Ramos (cell line): ENCODE data around the gene ZMIZ2.
"Not testable (repeated sequence)": the region's sequence is repeated elsewhere in the genome, so short reads cannot be mapped to it uniquely, and the experiment has no call there.

Experiments used
- in situ Hi-C: fragments of 300-500 bp; cut with MboI; formaldehyde crosslinking; loops from one replicate; pipeline ENCODE4 v1.14.3; 2022; ENCODE audit warnings: low sequenced_read_pairs; ENCODE audit not compliant: unreplicated experiment

The ZMIZ2 gene

GRCh38 chr7:44796504-44797328 is 48.1 kb downstream of the ZMIZ2 start, which contains the start of gene PPIA:
TSS of gene PPIA (plus strand) at chr7:44796681. CDS start at chr7:44796725, 44 bp downstream.
- in situ Hi-C loops, result no loop called here

GRCh38 chr7:44797329-44798258 is 48.9 kb downstream of the ZMIZ2 start:
- in situ Hi-C loops, result no loop called here

DNA sequence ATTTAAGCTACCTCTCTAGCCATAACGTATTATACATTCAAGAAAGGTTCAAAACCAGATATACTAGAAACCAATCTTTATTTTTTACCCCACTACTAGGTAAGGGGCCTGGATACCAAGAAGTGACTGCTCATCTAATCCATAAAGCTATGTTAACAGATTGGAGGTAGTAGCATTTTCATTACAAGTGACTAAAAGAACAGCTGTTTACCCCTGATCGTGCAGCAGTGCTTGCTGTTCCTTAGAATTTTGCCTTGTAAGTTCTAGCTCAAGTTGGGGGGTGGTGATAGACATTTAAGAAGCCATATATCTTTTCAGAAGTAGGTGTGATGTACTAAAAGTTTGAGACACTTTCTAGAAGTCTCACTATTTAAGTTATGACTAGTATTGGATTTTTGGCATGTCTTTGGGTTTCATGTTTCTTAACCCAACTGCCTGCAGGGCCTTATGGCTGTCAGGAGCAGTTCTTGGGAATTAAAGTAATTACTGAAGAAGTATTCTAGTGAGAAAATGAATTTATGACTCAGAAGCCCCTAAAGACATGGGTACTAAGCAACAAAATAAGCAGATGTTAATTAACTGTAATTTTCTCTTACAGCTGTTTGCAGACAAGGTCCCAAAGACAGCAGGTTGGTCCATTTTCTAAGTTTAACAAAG is 50.1 kb downstream of the ZMIZ2 start:
- in situ Hi-C loops, result no loop called here

- in situ Hi-C loops, result no loop called here
Observed at GRCh38 chr7:44799939-44800338, 51.3 kb downstream of the ZMIZ2 start.

DNA sequence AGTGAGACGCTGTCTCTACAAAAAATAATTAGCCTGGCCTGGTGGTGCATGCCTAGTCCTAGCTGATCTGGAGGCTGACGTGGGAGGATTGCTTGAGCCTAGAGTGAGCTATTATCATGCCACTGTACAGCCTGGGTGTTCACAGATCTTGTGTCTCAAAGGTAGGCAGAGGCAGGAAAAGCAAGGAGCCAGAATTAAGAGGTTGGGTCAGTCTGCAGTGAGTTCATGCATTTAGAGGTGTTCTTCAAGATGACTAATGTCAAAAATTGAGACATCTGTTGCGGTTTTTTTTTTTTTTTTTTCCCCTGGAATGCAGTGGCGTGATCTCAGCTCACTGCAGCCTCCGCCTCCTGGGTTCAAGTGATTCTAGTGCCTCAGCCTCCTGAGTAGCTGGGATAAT is 53.2 kb downstream of the ZMIZ2 start:
- in situ Hi-C loops, result no loop called here

GRCh38 chr7:44802418-44803025 is 53.9 kb downstream of the ZMIZ2 start:
- in situ Hi-C loops, result no loop called here

DNA sequence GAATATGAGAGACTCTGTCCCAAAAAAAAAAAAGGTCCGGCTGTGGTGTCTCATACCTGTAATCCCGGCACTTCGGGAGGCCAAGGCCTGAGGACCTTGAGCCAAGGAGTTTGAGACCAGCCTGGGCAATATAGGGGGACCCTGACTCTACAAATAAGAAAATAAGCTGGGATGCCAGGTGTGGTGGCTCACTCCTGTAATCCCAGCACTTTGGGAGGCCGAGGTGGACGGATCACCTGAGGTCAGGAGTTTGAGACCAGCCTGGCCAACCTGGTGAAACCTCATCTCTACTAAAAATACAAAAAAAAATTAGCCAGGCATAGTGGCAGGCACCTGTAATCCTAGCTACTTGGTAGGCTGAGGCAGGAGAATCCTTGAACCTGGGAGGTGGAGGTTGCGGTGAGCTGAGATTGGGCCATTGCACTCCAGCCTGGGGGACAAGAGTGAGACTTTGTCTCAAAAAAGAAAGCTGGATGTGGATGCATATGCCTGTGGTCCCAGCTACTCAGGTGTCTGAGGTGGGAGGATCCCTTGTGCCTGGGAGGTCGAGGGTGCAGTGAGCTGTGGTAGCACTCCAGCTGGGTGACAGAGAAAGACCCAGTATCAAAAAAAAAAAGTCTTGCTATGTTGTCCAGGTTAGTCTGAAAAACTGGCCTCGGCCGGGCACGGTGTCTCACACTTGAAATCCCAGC is 55.3 kb downstream of the ZMIZ2 start:
- in situ Hi-C loops, result not testable (repeated sequence)

DNA sequence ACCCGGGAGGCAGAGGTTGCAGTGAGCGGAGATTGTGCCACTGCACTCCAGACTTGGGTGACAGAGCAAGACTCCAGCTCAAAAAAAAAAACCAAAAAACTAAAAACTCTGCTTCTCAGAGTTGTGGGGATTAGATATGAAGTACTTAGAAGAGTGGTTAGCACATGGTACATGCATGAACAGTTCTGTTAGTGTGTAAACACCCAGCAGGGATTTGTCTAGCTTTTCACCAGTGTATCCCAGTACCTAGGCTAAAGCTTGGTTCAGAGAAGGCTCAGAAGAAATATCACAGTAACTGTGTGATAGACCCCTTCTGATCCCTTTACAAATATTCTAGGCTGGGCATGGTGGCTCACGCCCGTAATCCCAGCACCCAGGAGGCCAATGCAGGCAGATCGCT is 57.3 kb downstream of the ZMIZ2 start:
- in situ Hi-C loops, result no loop called here

DNA sequence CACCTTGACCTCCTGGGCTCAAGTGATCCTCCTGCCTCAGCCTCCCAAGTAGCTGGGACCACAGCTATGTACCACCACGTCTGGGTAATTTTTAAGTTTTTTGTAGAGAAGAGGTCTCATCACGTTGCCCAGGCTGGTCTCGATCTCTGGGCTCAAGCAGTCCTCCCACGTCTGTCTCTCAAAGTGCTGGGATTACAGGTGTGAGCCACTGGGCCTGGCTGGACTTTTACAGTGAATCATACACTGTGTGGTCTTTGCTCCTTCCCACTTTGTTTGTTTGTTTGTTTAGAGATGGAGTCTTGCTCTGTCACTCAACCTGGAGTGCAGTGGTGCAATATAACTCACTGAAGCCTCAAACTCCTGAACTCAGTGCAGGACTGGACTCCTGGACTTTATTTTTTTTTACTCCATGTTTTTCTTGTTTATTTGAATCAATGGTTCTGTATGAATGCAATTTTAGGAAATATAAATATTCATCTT is 60.3 kb downstream of the ZMIZ2 start:
- in situ Hi-C loops, result no loop called here

DNA sequence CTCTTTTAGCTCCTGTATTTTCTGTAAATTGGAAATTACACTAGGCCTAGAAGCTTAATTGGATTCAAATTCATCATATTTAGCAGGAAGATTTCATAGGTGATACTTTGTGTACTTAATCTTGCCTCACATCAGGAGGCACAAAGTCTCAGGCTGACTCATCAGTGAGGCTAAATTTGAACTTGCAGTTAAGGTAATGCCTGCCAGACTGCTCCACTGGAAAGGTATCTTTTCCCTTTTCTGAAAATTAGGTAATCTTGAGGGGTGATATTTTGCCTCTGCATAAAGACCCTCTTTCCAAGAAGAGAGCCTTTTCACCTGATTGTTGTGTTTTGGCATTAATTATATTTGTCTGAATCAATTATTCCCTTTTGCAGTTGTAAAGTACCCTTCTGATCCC is 62.4 kb downstream of the ZMIZ2 start:
- in situ Hi-C loops, result no loop called here

GRCh38 chr7:44811571-44811970 is 62.9 kb downstream of the ZMIZ2 start:
- in situ Hi-C loops, result no loop called here

DNA sequence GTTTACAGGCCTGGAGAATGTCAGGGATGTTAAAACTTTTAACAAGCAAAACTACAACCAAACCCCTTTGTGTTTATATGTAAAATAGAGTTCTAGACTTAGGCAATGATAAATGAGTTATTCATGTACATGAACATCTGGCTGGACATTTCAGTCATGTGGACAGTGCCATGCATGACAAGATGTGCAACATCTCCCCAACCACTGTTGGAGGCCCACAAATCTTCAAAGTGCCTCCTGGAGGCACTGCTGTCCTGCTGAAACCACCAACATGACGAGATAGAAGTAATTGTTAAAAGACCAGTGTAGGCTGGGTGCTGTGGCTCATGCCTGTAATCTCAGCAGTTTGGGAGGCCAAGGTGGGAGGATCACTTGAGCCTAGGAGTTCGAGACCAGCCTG is 66.3 kb downstream of the ZMIZ2 start:
- in situ Hi-C loops, result no loop called here

DNA sequence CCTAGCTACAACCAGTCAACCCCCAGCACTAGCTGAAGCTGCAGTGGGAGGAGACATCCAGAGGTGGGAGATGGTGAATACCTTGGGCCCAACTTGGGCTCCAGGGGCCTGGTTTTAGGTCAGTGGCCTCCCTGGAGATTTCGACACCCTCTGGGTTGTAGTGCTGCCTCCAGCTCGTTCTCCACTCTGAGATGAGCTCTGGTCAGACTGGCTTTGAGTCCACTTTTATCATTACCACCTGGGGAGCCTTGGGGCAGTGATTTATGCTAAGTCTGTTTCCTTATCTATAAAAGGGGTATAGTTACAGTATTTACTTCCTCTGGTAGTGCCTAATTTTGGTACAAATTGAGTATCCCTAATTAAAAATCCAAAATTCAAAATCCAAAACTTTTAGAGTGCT is 70.6 kb downstream of the ZMIZ2 start:
- in situ Hi-C loops, result no loop called here
